ENCODE data around the gene TMEM132C. TPM values are rescaled to one million over a fixed set of nuclear protein-coding genes. Genes with fewer than 3 reads are reported as not detected.

TMEM132C gene
- not detected in 2 replicates for total RNA-seq

DNA sequence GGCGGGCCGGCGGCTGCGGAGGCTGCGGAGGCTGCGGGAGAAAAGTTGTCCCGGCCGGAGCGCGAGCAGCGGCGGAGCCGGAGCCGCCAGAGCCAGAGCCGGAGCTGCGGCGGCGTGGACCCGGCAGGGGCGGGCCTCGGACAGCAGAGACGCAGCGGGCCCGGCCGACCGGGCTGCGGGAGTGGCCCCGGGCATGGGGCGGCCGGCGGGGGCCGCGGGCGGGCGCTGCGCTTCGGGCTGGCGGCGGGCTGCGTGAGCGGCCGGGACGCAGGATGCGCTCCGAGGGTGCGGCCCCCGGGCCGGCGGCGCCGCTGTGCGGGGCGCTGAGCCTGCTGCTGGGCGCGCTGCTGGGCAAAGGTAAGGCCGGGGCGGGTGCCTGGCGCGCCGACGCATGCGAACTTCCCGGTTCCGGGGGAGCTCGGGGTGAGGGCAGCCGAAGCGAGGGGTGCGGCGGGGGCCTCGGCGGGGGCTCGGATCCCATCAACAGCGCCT lies at the start of gene TMEM132C:
TSS of gene TMEM132C (plus strand) at position 40 of the 492 bp plus-strand sequence. CDS start at position 273, 233 bp downstream.
- TF ChIP-seq, protein P1, sequence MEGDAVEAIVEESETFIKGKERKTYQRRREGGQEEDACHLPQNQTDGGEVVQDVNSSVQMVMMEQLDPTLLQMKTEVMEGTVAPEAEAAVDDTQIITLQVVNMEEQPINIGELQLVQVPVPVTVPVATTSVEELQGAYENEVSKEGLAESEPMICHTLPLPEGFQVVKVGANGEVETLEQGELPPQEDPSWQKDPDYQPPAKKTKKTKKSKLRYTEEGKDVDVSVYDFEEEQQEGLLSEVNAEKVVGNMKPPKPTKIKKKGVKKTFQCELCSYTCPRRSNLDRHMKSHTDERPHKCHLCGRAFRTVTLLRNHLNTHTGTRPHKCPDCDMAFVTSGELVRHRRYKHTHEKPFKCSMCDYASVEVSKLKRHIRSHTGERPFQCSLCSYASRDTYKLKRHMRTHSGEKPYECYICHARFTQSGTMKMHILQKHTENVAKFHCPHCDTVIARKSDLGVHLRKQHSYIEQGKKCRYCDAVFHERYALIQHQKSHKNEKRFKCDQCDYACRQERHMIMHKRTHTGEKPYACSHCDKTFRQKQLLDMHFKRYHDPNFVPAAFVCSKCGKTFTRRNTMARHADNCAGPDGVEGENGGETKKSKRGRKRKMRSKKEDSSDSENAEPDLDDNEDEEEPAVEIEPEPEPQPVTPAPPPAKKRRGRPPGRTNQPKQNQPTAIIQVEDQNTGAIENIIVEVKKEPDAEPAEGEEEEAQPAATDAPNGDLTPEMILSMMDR (IDR thresholded peaks at IDR 0.05; ENCODE audit: insufficient read depth, low read depth, low read length) = no peak
- DNase-seq (ENCODE audit: low read depth) = no peak
- no peak within 1 kb of the TSS for H3K4me3 ChIP-seq (ENCODE audit: low read depth, low read length)

DNA sequence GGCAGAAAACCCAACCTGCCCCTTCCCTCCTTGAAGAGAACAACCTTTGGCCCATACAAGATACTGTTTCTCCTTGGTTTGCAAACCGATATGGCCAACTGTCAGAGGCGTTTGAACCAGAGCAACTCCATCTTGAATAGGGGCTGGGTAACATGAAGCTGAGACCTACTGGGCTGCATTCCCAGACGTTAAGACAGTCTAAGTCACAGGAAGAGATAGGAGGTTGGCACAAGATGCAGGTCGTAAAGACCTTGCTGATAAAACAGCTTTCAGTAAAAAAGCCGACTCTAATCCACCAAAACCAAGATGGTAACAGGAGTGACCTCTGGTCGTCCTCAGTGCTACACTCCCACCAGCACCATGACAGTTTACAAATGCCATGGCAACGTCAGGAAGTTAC lies 42.7 kb upstream of the TMEM132C start:
- no peak for DNase-seq (ENCODE audit: low read depth)
- no peak overlapping the region for H3K4me3 ChIP-seq (ENCODE audit: low read depth, low read length)
- TF ChIP-seq, protein P1 (IDR thresholded peaks at IDR 0.05; ENCODE audit: insufficient read depth, low read depth, low read length) = no peak

DNA sequence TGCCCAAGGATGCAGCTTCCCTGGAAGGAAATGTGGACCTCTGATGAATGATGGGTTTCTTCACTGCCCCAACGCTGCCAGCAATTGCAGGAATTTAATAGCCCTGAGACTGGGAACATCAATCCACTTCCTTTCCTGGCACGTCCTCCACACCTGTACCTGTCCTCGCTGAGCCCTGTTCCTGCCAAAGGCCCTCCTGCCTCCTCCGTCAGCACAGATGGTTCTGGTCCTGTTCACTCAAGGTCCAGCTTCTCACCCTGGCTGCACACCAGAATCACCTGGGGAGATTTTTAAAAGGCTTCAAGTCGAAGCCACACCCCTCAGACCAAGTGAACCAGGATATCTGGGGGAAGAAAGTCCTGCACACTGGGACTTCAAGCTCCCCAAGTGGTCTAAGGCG lies 38.4 kb upstream of the TMEM132C start:
- no peak overlapping the region for H3K4me3 ChIP-seq (ENCODE audit: low read depth, low read length)
- TF ChIP-seq, protein P1 (IDR thresholded peaks at IDR 0.05; ENCODE audit: insufficient read depth, low read depth, low read length) = no peak
- no peak for DNase-seq (ENCODE audit: low read depth)

DNA sequence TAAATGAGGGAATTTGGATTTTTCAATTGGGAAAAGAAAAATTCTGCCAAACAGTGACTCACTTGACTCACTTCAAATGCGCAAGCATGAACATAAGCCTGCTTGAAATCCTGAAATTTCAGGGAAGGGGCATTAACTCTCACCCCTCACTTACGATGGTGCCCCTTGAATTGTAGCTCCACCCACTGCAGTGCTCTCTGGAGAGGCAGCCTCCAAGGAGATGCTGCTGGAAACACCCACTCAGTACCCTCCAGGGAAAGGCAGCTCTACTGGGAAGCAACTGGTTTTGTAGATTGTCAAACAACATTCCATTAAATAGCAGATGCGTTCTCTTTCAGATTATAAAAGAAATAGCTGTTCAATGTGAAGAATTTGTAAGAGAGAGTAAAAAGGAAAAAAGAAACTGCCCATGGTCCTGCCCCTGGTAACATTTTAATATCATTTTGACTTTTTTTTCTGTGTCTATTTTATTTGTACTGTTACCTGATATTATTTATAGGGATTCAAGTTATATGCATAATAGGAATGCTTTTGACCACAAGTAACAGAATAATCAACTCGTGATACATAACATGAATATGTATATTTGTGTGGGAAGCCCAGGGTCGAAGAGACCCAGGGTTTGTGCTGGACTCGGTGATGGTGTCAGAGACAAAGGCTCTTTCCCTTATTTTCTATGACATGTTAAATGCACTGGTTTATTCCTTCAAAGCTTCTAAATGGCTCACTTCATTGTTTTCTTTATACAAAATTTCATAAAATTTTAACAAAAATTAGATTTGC lies 31.1 kb upstream of the TMEM132C start:
- TF ChIP-seq, protein P1 (IDR thresholded peaks at IDR 0.05; ENCODE audit: insufficient read depth, low read depth, low read length) = no peak
- no peak for DNase-seq (ENCODE audit: low read depth)
- no peak overlapping the region for H3K4me3 ChIP-seq (ENCODE audit: low read depth, low read length)

DNA sequence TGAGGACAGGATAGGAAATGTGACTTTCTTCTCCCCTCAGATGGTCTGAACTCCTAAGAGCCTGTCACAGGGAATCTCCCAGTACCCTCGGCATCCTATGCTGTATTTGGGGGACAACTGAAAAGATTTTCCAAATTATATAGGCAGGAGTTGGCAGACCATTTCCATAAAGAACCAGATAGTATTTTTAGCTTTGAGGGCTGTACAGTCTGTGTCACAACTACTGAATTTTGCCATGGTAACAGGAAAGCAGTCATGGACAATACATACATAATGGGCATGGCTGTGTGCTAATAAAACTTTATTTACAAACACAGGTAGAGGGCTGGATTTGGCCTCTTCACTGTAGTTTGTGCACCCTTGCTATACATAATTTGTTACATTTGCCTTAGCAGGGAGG lies 30.4 kb upstream of the TMEM132C start:
- TF ChIP-seq, protein P1 (IDR thresholded peaks at IDR 0.05; ENCODE audit: insufficient read depth, low read depth, low read length) = no peak
- DNase-seq (ENCODE audit: low read depth) = no peak

DNA sequence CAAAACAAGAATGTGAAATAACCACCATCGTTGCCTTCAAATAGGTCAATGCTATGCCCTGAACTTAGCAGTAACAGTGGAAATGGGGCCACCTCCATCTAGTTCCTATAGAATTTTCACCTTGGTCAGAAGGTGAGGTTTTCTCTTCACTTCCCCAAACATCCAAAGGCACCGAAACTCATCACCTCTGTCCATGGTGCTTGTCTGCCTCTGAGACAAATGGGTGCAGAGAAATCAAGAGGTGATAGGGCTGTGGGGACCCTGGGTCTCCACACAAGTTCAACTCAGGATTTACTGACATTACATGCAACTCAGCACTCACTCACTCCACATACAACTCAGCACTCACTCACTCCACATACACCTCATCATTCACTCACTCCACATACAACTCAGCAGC lies 26.2 kb upstream of the TMEM132C start:
- TF ChIP-seq, protein P1 (IDR thresholded peaks at IDR 0.05; ENCODE audit: insufficient read depth, low read depth, low read length) = no peak
- DNase-seq (ENCODE audit: low read depth) = no peak
- H3K4me3 ChIP-seq (ENCODE audit: low read depth, low read length) = no peak overlapping the region

More for the DNA sequence above, 30.4 kb upstream of the TMEM132C start:
- no peak overlapping the region for H3K4me3 ChIP-seq (ENCODE audit: low read depth, low read length)
